ENCODE results near the gene VTCN1. TPM values are rescaled to one million over a fixed set of nuclear protein-coding genes. Genes with fewer than 3 reads are reported as not detected.

The VTCN1 gene
- total RNA-seq, 4 donors from 2014 or later, result not detected

DNA sequence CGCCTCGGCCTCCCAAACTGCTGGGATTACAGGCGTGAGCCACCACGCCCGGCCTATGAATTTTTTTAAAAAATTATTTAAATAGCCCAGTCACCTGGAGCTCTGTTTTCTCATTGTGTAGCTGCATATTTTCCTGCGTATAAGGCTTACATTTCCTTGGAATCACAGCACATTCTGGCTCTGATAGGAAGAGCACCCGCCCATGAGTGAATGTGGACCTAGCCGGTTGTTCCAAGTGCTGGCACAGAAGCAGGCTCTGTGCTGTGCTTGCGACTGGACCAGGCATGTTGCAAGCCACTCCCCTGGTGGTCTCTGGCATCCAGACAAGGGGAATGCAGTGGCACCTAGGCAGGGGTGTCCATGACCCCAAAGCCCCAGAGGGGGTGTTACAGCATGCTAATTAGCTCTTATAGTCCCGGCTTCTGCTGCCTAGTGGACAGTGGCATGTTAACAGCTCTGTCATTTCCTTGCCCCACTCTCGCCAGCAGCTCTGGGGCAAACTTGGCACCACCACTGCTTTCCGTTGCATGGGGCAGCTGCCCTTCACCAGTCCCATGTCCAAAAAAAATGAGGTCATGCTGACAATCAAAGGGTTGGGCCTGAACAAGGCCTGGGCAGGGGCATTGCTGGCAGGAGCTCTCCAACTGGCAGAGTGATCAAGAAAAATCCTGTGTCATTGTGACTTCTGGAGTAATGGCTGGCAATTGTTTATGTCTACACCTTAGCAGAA, 5.2 kb upstream of the VTCN1 start:
- H3K9me3 ChIP-seq, result no peaks in the 10 kb centered on the region
- TF ChIP-seq POLR2A (IDR thresholded peaks at IDR 0.05; ENCODE audit: low read depth) (no peak), POLR2AphosphoS5 (IDR thresholded peaks at IDR 0.05) (no peak), EP300 (IDR thresholded peaks at IDR 0.05) (no peak), CTCF (IDR thresholded peaks at IDR 0.05) (no peak)
- no peak overlapping the region for H3K27ac ChIP-seq (replicated peaks in 1 of 4)
- 79% methylated on average over 12 of the region's 12 CpGs for WGBS
- intact Hi-C loops (cut with DNase I), result no loop called here
- no peak overlapping the region for H3K4me3 ChIP-seq
- H3K36me3 ChIP-seq, result no peaks in the 10 kb centered on the region
- peaks cover 0 to 2% (median 0%) of the 10 kb centered on the region in 4 donors for H3K27me3 ChIP-seq
- no peak for DNase-seq (ENCODE audit: extremely low spot score)
- H3K4me1 ChIP-seq, result peaks cover 0 to 3% (median 0%) of the 10 kb centered on the region in 4 donors

DNA sequence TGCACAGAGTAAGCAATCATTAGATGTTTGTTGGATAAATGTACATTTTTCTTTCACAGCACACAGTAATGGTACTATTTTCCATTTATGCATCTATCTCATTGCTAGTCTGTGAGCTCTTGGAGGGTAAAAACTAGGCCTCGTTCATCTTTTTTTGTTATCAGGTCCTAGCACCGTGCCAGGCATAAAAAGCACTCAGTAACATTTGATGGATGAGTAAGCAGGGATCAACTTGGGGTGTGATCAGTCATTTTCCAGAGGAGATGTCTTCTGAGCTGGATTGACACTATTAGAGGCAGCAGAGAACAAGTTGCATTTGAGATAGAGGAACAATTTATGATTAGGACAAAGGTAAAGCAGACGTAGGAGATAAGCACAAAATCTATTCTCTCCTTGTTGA, 4.3 kb upstream of the VTCN1 start:
- 67% methylated on average over 3 of the region's 3 CpGs for WGBS
- Histone ChIP-seq H3K27me3 (peaks cover 0 to 6% (median 0%) of the 10 kb centered on the region in 4 donors), H3K27ac (replicated peaks in 1 of 4) (no peak overlapping the region), H3K9me3 (no peaks in the 10 kb centered on the region), H3K36me3 (no peaks in the 10 kb centered on the region), H3K4me1 (peaks cover 0 to 3% (median 0%) of the 10 kb centered on the region in 4 donors), H3K4me3 (no peak overlapping the region)
- intact Hi-C loops (cut with DNase I), result no loop called here
- DNase-seq (ENCODE audit: extremely low spot score), result no peak
- TF ChIP-seq CTCF (IDR thresholded peaks at IDR 0.05) (no peak), POLR2AphosphoS5 (IDR thresholded peaks at IDR 0.05) (no peak), POLR2A (IDR thresholded peaks at IDR 0.05; ENCODE audit: low read depth) (no peak), EP300 (IDR thresholded peaks at IDR 0.05) (no peak)

DNA sequence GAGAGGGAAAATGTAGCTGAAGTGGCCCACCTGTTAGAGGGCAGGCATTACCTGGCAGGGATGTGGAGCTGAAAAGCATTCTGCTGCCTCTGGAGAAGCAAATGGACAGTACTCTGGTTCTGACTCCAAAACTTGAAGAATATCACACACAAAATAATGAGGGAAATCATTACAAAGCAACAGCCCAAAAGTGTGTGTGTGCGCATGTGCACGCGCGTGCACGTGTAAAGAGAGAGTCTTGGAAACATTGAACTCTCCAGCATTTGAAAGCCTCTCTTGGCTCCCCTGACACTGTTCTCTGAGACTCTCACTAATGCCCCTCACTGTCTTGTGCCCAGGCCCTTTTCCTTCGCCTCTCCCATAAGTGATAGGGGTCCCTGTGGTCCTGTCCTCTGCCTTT, 2.3 kb upstream of the VTCN1 start:
- H3K36me3 ChIP-seq, result no peaks in the 10 kb centered on the region
- H3K4me1 ChIP-seq, result peaks cover 0 to 3% (median 0%) of the 10 kb centered on the region in 4 donors
- peaks cover 0 to 6% (median 0%) of the 10 kb centered on the region in 4 donors for H3K27me3 ChIP-seq
- no peak overlapping the region for H3K27ac ChIP-seq (replicated peaks in 1 of 4)
- H3K9me3 ChIP-seq, result no peaks in the 10 kb centered on the region
- no peak for DNase-seq (ENCODE audit: extremely low spot score)
- WGBS, result 88% methylated on average over 6 of the region's 6 CpGs
- no peak overlapping the region for H3K4me3 ChIP-seq
- intact Hi-C loops (cut with DNase I), result no loop called here
- TF ChIP-seq POLR2A (IDR thresholded peaks at IDR 0.05; ENCODE audit: low read depth), result no peak
- TF ChIP-seq EP300 (IDR thresholded peaks at IDR 0.05), result no peak

DNA sequence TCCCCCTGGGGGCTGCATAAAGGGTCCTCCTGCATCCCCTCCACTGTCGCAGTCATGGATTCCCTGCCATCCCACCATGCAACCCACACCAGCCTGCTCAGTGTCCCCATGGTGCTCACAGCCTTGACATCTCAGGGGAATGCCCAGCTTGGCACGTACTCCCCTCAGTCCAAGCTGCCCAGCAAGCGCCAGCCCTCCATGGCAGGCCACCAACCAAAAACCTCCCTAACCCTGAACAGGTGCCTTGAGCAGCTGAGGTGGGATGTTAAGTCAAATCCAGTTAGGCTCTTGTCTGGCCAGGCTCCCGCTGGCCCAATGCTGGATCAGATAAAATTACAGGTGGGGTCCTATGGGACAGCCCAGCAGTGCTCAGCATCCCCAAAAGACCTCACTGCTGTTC, 341 bp downstream of the VTCN1 start:
- Histone ChIP-seq H3K4me3 (no peak overlapping the region), H3K27ac (replicated peaks in 1 of 4) (no peak overlapping the region), H3K9me3 (no peaks in the 10 kb centered on the region), H3K4me1 (no peaks in the 10 kb centered on the region), H3K27me3 (peaks cover 0 to 6% (median 0%) of the 10 kb centered on the region in 4 donors), H3K36me3 (no peaks in the 10 kb centered on the region)
- DNase-seq (ENCODE audit: extremely low spot score), result no peak
- WGBS, result 89% methylated on average over 4 of the region's 4 CpGs
- no peak for TF ChIP-seq POLR2A (IDR thresholded peaks at IDR 0.05; ENCODE audit: low read depth)
- TF ChIP-seq CTCF (IDR thresholded peaks at IDR 0.05), result no peak
- no peak for TF ChIP-seq EP300 (IDR thresholded peaks at IDR 0.05)
- no peak for TF ChIP-seq POLR2AphosphoS5 (IDR thresholded peaks at IDR 0.05)
- intact Hi-C loops (cut with DNase I), result no loop called here

DNA sequence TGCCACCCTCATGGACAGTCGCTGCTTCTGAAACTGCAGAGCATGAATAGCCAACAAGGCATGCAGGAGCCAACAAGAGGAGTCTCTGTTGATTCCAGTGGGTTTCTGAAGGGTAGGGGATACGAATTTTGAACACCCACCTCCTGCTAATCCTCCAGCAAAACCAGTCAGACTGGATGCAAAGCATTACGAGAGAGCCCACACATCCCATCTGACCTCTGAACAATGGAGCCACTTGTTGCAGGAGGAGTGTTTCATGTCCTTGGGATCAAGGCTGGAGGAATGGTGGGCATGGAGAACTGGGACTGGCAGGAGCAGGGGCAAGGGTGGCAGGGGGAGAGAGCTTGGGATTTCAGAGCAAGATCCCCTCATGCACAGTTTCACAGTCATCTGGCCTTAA, 1.6 kb downstream of the VTCN1 start:
- Histone ChIP-seq H3K36me3 (no peaks in the 10 kb centered on the region), H3K27ac (replicated peaks in 1 of 4) (no peak overlapping the region), H3K4me3 (no peak overlapping the region), H3K9me3 (no peaks in the 10 kb centered on the region), H3K4me1 (no peaks in the 10 kb centered on the region), H3K27me3 (peaks cover 0 to 6% (median 0%) of the 10 kb centered on the region in 4 donors)
- no peak for TF ChIP-seq POLR2AphosphoS5 (IDR thresholded peaks at IDR 0.05)
- no peak for TF ChIP-seq POLR2A (IDR thresholded peaks at IDR 0.05; ENCODE audit: low read depth)
- TF ChIP-seq CTCF (IDR thresholded peaks at IDR 0.05), result no peak
- no peak for TF ChIP-seq EP300 (IDR thresholded peaks at IDR 0.05)
- intact Hi-C loops (cut with DNase I), result no loop called here
- WGBS, result 72% methylated on average over 3 of the region's 3 CpGs
- no peak for DNase-seq (ENCODE audit: extremely low spot score)
